Brain microvascular endothelial cell (primary cell): ENCODE data around the gene LIME1.

Experiments used
- DNase-seq: peaks from one replicate; pipeline ENCODE4 v3.0.0-alpha.2; 2020
- H3K27ac ChIP-seq: fragments of 250-450 bp; sonication (Bioruptor Pico); 2 replicates; pipeline ENCODE4 v1.5.1; 2020; ENCODE audit warnings: mild to moderate bottlenecking, moderate library complexity
- H3K27me3 ChIP-seq: fragments of 250-450 bp; sonication (Bioruptor Pico); replicated peaks from 2 replicates; pipeline ENCODE4 v1.5.1; 2020; ENCODE audit warnings: mild to moderate bottlenecking
- H3K36me3 ChIP-seq: fragments of 250-450 bp; sonication (Bioruptor Pico); replicated peaks from 2 replicates; pipeline ENCODE4 v1.5.1; 2020; ENCODE audit warnings: mild to moderate bottlenecking
- H3K4me3 ChIP-seq: 2 replicates; pipeline ENCODE4 v1.5.1; 2011; ENCODE audit warnings: low read depth, mild to moderate bottlenecking, control low read depth, low read length, moderate library complexity
- in situ Hi-C: cut with HindIII; loops from 2 replicates; pipeline ENCODE4 v1.10.0; 2017; ENCODE audit warnings: low sequenced_read_pairs, low pct_ligation_motif_present
- TF ChIP-seq, protein P1 (sequence below): IDR thresholded peaks from 2 replicates; pipeline ENCODE4 v1.5.1; 2011; ENCODE audit warnings: low read depth, mild to moderate bottlenecking, moderate library complexity, low read length, control low read depth, inconsistent platforms; ENCODE audit errors: missing control alignments

Gene LIME1

DNA sequence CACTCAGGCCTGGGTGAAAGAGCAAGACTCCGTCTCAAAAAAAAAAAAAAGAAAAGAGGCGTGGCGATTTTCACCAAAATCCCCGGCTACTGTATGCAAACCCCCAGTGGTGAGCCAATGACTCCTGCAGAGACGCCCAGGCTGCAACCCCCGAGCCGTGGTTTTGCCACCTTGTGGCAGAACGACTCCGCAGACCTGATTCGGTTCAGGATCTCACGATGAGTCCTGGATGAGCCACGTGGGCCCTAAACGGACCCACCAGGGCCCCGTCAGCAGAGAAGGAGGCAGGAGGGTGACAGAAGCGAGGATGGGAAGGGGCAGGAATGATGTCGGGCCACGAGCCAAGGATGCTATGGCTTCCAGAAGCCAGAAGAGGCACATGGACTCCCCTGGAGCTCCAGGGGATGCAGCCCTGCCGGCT, 45.6 kb downstream of the LIME1 start:
- H3K4me3 ChIP-seq: no peak overlapping the region
- DNase-seq: no peak
- in situ Hi-C loops: no loop called here
- no peaks in the 10 kb centered on the region for H3K27me3 ChIP-seq
- H3K36me3 ChIP-seq: no peaks in the 10 kb centered on the region
- TF ChIP-seq, protein P1, sequence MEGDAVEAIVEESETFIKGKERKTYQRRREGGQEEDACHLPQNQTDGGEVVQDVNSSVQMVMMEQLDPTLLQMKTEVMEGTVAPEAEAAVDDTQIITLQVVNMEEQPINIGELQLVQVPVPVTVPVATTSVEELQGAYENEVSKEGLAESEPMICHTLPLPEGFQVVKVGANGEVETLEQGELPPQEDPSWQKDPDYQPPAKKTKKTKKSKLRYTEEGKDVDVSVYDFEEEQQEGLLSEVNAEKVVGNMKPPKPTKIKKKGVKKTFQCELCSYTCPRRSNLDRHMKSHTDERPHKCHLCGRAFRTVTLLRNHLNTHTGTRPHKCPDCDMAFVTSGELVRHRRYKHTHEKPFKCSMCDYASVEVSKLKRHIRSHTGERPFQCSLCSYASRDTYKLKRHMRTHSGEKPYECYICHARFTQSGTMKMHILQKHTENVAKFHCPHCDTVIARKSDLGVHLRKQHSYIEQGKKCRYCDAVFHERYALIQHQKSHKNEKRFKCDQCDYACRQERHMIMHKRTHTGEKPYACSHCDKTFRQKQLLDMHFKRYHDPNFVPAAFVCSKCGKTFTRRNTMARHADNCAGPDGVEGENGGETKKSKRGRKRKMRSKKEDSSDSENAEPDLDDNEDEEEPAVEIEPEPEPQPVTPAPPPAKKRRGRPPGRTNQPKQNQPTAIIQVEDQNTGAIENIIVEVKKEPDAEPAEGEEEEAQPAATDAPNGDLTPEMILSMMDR: no peak
- H3K27ac ChIP-seq: no peak overlapping the region

DNA sequence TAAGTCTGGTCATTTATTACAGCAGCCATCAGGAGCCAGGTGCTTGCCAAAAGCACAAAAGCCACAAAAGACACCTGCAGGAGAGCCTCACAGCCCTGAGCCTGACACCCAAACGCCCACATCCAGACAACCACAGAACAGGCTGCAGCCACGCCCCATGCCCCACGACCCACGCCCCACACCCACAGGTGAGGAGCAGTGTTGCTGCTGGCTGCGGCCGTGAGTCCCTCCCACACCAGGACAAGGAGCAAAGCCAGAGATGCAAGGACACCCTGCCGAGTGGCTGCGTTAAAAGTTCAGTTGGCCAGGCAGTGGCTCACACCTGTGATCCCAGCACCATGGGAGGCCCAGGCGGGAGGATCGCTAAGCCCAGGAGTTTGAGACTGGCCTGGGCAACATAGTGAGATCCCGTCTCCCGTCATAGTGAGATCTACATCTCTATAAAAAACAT, 46.1 kb downstream of the LIME1 start:
- DNase-seq: no peak
- TF ChIP-seq, protein P1: no peak
- no peak overlapping the region for H3K4me3 ChIP-seq
- in situ Hi-C loops: no loop called here
- no peaks in the 10 kb centered on the region for H3K36me3 ChIP-seq
- no peaks in the 10 kb centered on the region for H3K27me3 ChIP-seq
- H3K27ac ChIP-seq: no peak overlapping the region

DNA sequence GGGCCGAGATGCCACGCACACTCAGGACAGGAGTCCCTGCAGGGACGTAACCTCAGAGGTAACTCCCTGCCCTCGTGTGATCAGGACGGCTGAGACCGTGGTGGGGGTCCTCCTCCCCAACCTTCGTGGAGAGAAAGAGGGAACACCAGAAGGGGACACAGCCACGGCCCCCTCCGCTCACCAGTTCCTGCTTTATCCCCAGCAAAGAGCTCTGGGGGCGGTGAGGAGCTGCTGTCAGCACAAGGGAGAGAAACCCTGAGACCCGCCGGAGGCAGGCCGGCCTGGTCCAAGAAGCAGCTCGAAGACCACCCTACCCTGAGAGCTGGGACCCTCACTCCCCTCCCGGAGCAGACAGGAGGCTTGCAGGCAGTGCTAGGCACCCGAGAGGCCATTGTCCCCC, 47.5 kb downstream of the LIME1 start:
- no peak for DNase-seq
- no peaks in the 10 kb centered on the region for H3K36me3 ChIP-seq
- TF ChIP-seq, protein P1: no peak
- no peak overlapping the region for H3K4me3 ChIP-seq
- H3K27me3 ChIP-seq: no peaks in the 10 kb centered on the region
- in situ Hi-C loops: no loop called here
- no peak overlapping the region for H3K27ac ChIP-seq

DNA sequence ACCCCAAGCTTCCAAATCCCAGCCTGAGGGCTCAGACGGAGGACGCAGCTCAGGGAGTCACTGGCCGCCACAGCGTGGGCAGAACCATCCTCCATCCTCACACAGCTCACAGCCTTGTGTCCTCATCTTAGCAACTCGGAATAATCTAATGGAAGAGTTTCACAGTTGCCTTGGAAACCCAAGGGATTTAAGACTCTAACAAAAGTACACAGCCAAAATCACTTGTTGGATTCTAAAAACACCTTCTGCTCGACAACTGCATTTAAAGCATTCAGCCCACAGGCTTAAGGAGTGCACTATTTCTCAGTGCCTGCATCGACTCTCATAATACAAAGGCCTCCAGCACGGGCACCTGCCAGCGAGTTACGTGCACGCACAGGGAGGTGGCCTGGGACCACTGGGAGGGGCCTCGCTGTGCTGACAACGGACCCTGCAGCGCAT, 49.2 kb downstream of the LIME1 start:
- Histone ChIP-seq H3K27ac (no peak overlapping the region), H3K27me3 (no peaks in the 10 kb centered on the region), H3K4me3 (no peak overlapping the region), H3K36me3 (no peaks in the 10 kb centered on the region)
- in situ Hi-C loops: no loop called here
- TF ChIP-seq, protein P1: no peak
- no peak for DNase-seq

DNA sequence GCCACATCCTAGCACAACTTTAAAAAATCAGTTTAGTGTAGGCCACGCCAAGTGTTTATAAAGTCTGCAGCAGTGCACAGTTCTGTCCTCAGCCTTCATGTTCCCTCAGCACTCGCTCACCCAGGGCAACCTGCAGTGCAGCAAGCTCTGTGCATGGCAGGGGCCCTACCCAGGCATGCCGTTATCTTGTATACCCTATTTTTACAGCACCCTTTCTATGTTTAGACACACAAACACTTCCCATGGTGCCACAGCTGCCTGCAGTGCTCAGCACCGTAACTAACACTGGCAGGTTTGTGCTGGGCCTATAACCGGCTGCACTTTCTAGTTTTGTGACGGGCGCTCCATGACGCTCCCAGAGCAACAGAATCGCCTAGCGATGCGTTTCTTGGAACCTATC, 50.8 kb downstream of the LIME1 start:
- H3K4me3 ChIP-seq: no peak overlapping the region
- H3K27me3 ChIP-seq: no peaks in the 10 kb centered on the region
- no peaks in the 10 kb centered on the region for H3K36me3 ChIP-seq
- in situ Hi-C loops: no loop called here
- no peak overlapping the region for H3K27ac ChIP-seq
- no peak for DNase-seq
- TF ChIP-seq, protein P1: no peak

DNA sequence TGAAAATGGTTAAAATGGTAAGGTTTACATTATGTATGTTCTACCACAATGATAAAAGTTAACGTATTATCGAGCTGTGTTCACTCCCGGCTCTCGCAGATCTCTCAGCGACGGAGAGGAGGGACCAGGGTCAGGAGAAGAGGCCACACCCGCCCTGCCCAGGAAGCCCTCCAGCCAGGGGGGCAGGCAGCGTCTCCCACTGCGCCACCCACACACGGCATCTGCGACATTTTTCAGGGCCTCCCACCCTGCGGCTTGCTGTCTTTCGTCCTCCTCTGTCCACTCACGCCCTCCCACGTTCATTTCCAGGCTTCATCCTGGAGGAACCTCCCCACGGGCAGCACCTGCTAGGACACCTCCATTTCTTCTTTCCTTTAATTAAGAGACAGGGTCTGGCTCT, 51.3 kb downstream of the LIME1 start:
- in situ Hi-C loops: no loop called here
- TF ChIP-seq, protein P1: no peak
- no peaks in the 10 kb centered on the region for H3K36me3 ChIP-seq
- no peaks in the 10 kb centered on the region for H3K27me3 ChIP-seq
- H3K27ac ChIP-seq: no peak overlapping the region
- no peak for DNase-seq
- H3K4me3 ChIP-seq: no peak overlapping the region
